Esophagus muscularis mucosa (tissue), 3 donors: ENCODE results near the gene PODNL1.

Experiments
- CTCF ChIP-seq, 3 experiments: fragments of 200-600 bp in 2 of 3; fragments of 450-650 bp in 1 of 3; sonication (generic) in 2 of 3; IDR thresholded peaks; one replicate each; pipeline ENCODE4 v1.5.1; 2017 to 2019; ENCODE audit warnings: antibody characterized with exemption in 3 of 3, mild to moderate bottlenecking in 2 of 3, moderate library complexity in 1 of 3
- POLR2AphosphoS5 ChIP-seq, 2 donors: sonication (generic); formaldehyde crosslinking; IDR thresholded peaks; one replicate each; pipeline ENCODE4 v1.6.1; 2017; ENCODE audit warnings: antibody characterized with exemption in 2 of 2

GRCh38 chr19:13882836-13883235 lies 55.4 kb downstream of the PODNL1 start:
- no peak for TF ChIP-seq CTCF (IDR thresholded peaks at IDR 0.05)
- no peak for TF ChIP-seq POLR2AphosphoS5 (IDR thresholded peaks at IDR 0.05)
